ENCODE measurements around the gene SLC36A4. TPM values are rescaled to one million over a fixed set of nuclear protein-coding genes. Genes with fewer than 3 reads are reported as not detected.

The SLC36A4 gene
- total RNA-seq, 5 donors from 2014 or later (not counting 1 experiment from before 2014, with no cell fraction given): 13.3 to 21.8 (median 14.6) TPM

DNA sequence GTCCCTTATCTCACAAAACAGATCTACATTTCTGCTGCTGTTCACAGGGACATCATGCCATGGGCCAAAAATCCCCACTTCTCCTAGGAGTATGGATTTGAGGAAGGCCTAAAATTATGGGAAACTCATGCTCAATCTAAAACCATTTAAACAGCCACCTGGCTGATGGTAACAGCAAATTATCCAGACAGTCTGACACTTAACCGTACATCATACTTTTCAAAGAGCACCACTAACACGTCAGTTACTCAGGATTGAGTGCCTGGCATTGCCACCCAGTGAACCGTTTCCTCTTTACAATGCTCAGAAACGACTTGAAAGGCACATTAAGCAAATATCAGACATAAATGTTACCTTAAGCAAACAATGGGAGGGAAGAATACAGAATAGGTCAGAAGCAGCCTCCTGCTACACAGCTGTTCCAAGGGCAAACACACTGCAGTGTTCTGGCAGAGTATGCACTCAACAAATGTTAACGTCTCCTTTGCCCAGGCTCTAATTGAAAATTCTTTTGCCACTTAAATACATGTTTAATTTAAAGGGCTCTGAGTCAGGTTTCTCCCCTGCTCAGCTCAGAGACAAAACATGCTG, 18.8 kb upstream of the SLC36A4 start:
- Mint-ChIP-seq H3K27ac (no peak overlapping the region), H3K27me3 (peaks cover 10 to 11% of the 10 kb centered on the region in 2 donors), H3K36me3 (no peaks in the 10 kb centered on the region), H3K9me3 (no peaks in the 10 kb centered on the region), H3K4me1 (no peaks in the 10 kb centered on the region), H3K4me3 (no peak overlapping the region)
- POLR2A ChIA-PET: no interaction called here
- no peaks in the 10 kb centered on the region for H3K4me1 ChIP-seq (ENCODE audit: control insufficient read depth in 1 of 2, extremely low read depth in 1 of 2, insufficient read depth in 2 of 2, low read length in 2 of 2)
- H3K9me3 ChIP-seq: no peaks in the 10 kb centered on the region
- no peak for ATAC-seq (replicated peaks in 1 of 4)
- DNase-seq: no peak
- CTCF ChIA-PET: no interaction called here
- no peak overlapping the region for H3K4me3 ChIP-seq (ENCODE audit: control insufficient read depth in 1 of 2, extremely low read depth in 1 of 2, low read length in 1 of 2)
- WGBS (ENCODE audit: insufficient coverage): 71% methylated on average over 1 of the region's 5 CpGs
- no peak overlapping the region for H3K27ac ChIP-seq (ENCODE audit: low read length)
- no peaks in the 10 kb centered on the region for H3K36me3 ChIP-seq (ENCODE audit: control insufficient read depth in 2 of 2, extremely low read depth in 1 of 2, insufficient read depth in 1 of 2, low read length in 1 of 2)
- peaks cover 0 to 10% of the 10 kb centered on the region in 2 experiments for H3K27me3 ChIP-seq (replicated peaks in 1 of 2; ENCODE audit: control insufficient read depth in 2 of 2, extremely low read depth in 1 of 2, insufficient read depth in 2 of 2, low read length in 1 of 2)

DNA sequence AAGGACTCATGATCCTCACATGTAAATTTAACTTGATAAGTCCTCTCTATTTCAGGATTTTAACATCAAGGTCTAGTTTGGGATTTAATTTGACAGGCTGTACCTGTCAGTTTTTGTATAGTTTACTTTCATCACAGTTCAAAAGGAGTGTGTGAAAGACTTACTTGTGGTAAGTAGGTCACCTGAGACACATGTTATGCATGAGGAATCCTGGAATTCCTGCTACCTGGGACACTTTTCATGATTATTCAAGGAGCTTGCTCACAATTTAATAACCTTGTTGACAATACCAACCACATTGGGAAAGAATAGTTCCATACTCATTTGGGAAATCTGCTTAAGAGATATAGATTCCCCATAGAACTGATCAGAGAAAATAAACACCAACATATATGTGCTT, 15.8 kb upstream of the SLC36A4 start:
- no peak overlapping the region for H3K27ac ChIP-seq (ENCODE audit: low read length)
- peaks cover 3% of the 10 kb centered on the region for H3K36me3 Mint-ChIP-seq
- DNase-seq (no peak), ATAC-seq (replicated peaks in 1 of 4) (no peak)
- POLR2A ChIA-PET: no interaction called here
- H3K27me3 ChIP-seq (replicated peaks in 1 of 2; ENCODE audit: control insufficient read depth in 2 of 2, extremely low read depth in 1 of 2, insufficient read depth in 2 of 2, low read length in 1 of 2): peaks cover 0 to 3% of the 10 kb centered on the region in 2 experiments
- no peaks in the 10 kb centered on the region for H3K36me3 ChIP-seq (ENCODE audit: control insufficient read depth in 2 of 2, extremely low read depth in 1 of 2, insufficient read depth in 1 of 2, low read length in 1 of 2)
- no peaks in the 10 kb centered on the region for H3K4me1 ChIP-seq (ENCODE audit: control insufficient read depth in 1 of 2, extremely low read depth in 1 of 2, insufficient read depth in 2 of 2, low read length in 2 of 2)
- CTCF ChIA-PET: interaction anchor here in 1 of 2 donors (0.7 kb wide), 1 partner anchor 717 kb away, joined by 3 read pairs; no protein-coding TSS in a partner anchor
- H3K27me3 Mint-ChIP-seq: peaks cover 10% of the 10 kb centered on the region in 2 donors
- no peak overlapping the region for H3K27ac Mint-ChIP-seq
- H3K4me1 Mint-ChIP-seq: no peaks in the 10 kb centered on the region
- H3K9me3 ChIP-seq: no peaks in the 10 kb centered on the region
- no peak overlapping the region for H3K4me3 Mint-ChIP-seq
- H3K9me3 Mint-ChIP-seq: peaks cover 4 to 5% (median 4%) of the 10 kb centered on the region in 3 donors
- no peak overlapping the region for H3K4me3 ChIP-seq (ENCODE audit: control insufficient read depth in 1 of 2, extremely low read depth in 1 of 2, low read length in 1 of 2)

DNA sequence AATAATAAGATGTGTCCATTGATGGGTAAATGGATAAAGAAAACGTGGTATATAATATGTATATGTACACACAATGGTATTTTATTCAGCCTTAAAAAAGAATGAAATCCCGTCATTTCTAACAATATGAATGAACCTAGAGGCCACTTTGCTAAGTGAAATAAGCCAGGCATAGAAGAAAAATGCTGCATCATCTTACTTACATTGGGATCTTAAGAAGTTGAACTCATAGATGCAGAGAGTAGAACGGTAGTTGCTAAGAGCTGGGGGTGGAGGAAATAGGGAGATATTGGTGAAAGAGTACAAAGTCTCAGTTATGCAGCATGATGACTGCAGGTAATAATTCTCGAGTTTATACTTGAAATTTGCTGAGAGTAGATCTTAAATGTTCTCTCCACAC, 14.3 kb upstream of the SLC36A4 start:
- WGBS (ENCODE audit: insufficient coverage): 60% methylated on average over 1 of the region's 4 CpGs
- POLR2A ChIA-PET: interaction anchor here in 1 of 2 donors (0.6 kb wide), 1 partner anchor 30 kb away, joined by 3 read pairs; no protein-coding TSS in a partner anchor
- Mint-ChIP-seq H3K27ac (no peak overlapping the region), H3K27me3 (peaks cover 9 to 10% of the 10 kb centered on the region in 2 donors), H3K9me3 (peaks cover 7 to 9% (median 9%) of the 10 kb centered on the region in 3 donors), H3K36me3 (peaks cover 4% of the 10 kb centered on the region), H3K4me1 (no peaks in the 10 kb centered on the region), H3K4me3 (no peak overlapping the region)
- DNase-seq (no peak), ATAC-seq (replicated peaks in 1 of 4) (no peak)
- H3K4me3 ChIP-seq (ENCODE audit: control insufficient read depth in 1 of 2, extremely low read depth in 1 of 2, low read length in 1 of 2): no peak overlapping the region
- H3K27ac ChIP-seq (ENCODE audit: low read length): no peak overlapping the region
- no peaks in the 10 kb centered on the region for H3K4me1 ChIP-seq (ENCODE audit: control insufficient read depth in 1 of 2, extremely low read depth in 1 of 2, insufficient read depth in 2 of 2, low read length in 2 of 2)
- H3K36me3 ChIP-seq (ENCODE audit: control insufficient read depth in 2 of 2, extremely low read depth in 1 of 2, insufficient read depth in 1 of 2, low read length in 1 of 2): no peaks in the 10 kb centered on the region
- CTCF ChIA-PET: no interaction called here
- peaks cover 0 to 3% of the 10 kb centered on the region in 2 experiments for H3K27me3 ChIP-seq (replicated peaks in 1 of 2; ENCODE audit: control insufficient read depth in 2 of 2, extremely low read depth in 1 of 2, insufficient read depth in 2 of 2, low read length in 1 of 2)
- no peaks in the 10 kb centered on the region for H3K9me3 ChIP-seq

DNA sequence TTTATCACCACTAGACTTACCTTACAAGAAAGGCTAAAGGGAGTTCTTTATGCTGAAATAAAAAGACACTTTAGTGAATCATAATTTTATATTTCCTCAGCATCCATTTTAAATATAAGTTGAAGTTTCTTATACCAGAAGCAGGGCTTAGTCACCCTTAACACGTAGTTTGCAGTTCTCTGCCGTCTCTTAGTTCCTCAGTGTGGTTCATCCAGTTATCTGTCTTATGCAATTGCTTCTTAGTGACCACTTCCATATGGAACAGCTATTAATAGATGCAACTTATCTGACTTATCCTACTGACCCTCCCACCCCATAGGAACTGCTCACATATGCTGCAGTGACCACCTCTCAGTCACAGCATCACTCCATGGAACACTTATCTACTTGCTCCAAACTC, 11.7 kb upstream of the SLC36A4 start:
- POLR2A ChIA-PET: no interaction called here
- no peak overlapping the region for H3K4me3 ChIP-seq (ENCODE audit: control insufficient read depth in 1 of 2, extremely low read depth in 1 of 2, low read length in 1 of 2)
- no peak for DNase-seq
- H3K4me1 ChIP-seq (ENCODE audit: control insufficient read depth in 1 of 2, extremely low read depth in 1 of 2, insufficient read depth in 2 of 2, low read length in 2 of 2): no peaks in the 10 kb centered on the region
- Mint-ChIP-seq H3K27ac (no peak overlapping the region), H3K36me3 (peaks cover 4% of the 10 kb centered on the region), H3K4me3 (no peak overlapping the region), H3K27me3 (peaks cover 21 to 27% of the 10 kb centered on the region in 2 donors), H3K9me3 (peaks cover 7 to 9% (median 9%) of the 10 kb centered on the region in 3 donors), H3K4me1 (no peaks in the 10 kb centered on the region)
- WGBS (ENCODE audit: insufficient coverage): 83% methylated on average over 2 of the region's 2 CpGs
- peaks cover 0 to 6% of the 10 kb centered on the region in 2 experiments for H3K27me3 ChIP-seq (replicated peaks in 1 of 2; ENCODE audit: control insufficient read depth in 2 of 2, extremely low read depth in 1 of 2, insufficient read depth in 2 of 2, low read length in 1 of 2)
- no peaks in the 10 kb centered on the region for H3K9me3 ChIP-seq
- no peak for ATAC-seq (replicated peaks in 1 of 4)
- CTCF ChIA-PET: no interaction called here
- no peaks in the 10 kb centered on the region for H3K36me3 ChIP-seq (ENCODE audit: control insufficient read depth in 2 of 2, extremely low read depth in 1 of 2, insufficient read depth in 1 of 2, low read length in 1 of 2)
- H3K27ac ChIP-seq (ENCODE audit: low read length): no peak overlapping the region

DNA sequence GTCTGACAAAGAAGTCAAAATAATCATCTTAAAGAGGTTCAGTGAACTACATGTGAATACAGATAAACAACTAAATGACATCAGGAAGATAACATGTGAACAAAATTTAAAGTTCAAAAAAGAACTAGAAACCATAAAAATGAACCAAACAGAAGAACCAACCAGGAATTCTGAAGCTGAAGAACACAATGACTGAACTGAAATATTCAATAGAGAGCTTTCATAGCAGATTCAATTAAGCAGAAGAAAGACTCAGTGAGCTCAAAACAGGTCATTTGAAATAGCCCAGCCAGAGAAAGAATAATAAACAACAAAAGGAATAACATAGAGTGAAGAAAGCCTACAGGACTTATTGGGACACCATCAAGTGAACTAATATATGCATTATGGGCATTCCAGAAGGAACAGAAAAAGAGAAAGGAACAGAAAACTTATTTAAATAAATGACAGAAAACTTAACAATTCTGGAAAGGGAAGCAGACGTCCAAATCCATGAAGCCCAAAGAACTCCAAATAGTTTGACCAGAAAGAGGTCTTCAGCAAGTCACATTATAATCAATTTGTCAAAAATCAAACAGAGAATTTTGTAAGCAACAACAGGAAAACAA, 11.0 kb upstream of the SLC36A4 start:
- no peak overlapping the region for H3K27ac Mint-ChIP-seq
- no peak overlapping the region for H3K4me3 ChIP-seq (ENCODE audit: control insufficient read depth in 1 of 2, extremely low read depth in 1 of 2, low read length in 1 of 2)
- WGBS (ENCODE audit: insufficient coverage): no CpG with 5 or more reads among the region's 1 CpG
- DNase-seq (no peak), ATAC-seq (replicated peaks in 1 of 4) (no peak)
- ChIA-PET CTCF (no interaction called here), POLR2A (no interaction called here)
- H3K36me3 ChIP-seq (ENCODE audit: control insufficient read depth in 2 of 2, extremely low read depth in 1 of 2, insufficient read depth in 1 of 2, low read length in 1 of 2): no peaks in the 10 kb centered on the region
- H3K9me3 Mint-ChIP-seq: peaks cover 7 to 9% (median 9%) of the 10 kb centered on the region in 3 donors
- no peak overlapping the region for H3K4me3 Mint-ChIP-seq
- no peaks in the 10 kb centered on the region for H3K9me3 ChIP-seq
- H3K27me3 ChIP-seq (replicated peaks in 1 of 2; ENCODE audit: control insufficient read depth in 2 of 2, extremely low read depth in 1 of 2, insufficient read depth in 2 of 2, low read length in 1 of 2): peaks cover 0 to 6% of the 10 kb centered on the region in 2 experiments
- no peaks in the 10 kb centered on the region for H3K4me1 Mint-ChIP-seq
- H3K27me3 Mint-ChIP-seq: peaks cover 21 to 27% of the 10 kb centered on the region in 2 donors
- H3K36me3 Mint-ChIP-seq: peaks cover 4% of the 10 kb centered on the region
- no peaks in the 10 kb centered on the region for H3K4me1 ChIP-seq (ENCODE audit: control insufficient read depth in 1 of 2, extremely low read depth in 1 of 2, insufficient read depth in 2 of 2, low read length in 2 of 2)
- H3K27ac ChIP-seq (ENCODE audit: low read length): no peak overlapping the region

DNA sequence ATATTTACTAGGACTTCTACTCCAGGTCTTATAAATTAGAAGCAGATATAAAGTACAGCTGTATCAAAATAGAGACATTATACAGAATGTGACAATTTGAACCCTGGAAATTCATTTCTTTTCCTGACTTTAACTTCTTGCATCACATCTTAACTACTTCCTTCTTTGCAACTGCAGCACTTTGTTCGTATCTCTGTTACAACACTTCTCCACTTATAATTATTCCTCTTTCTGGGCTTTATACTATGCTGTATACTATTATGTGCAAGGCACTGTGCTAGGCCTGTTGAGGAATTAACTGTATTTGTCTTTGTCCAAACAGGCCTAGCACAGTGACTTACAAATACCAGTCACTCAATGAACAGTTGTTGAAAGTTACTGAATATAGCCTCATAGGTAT, 1.8 kb upstream of the SLC36A4 start:
- POLR2A ChIA-PET: no interaction called here
- no peaks in the 10 kb centered on the region for H3K36me3 Mint-ChIP-seq
- peaks cover 5 to 8% of the 10 kb centered on the region in 2 donors for H3K27me3 Mint-ChIP-seq
- Histone ChIP-seq H3K36me3 (ENCODE audit: control insufficient read depth in 2 of 2, extremely low read depth in 1 of 2, insufficient read depth in 1 of 2, low read length in 1 of 2) (no peaks in the 10 kb centered on the region), H3K4me3 (ENCODE audit: control insufficient read depth in 1 of 2, extremely low read depth in 1 of 2, low read length in 1 of 2) (no peak overlapping the region), H3K4me1 (ENCODE audit: control insufficient read depth in 1 of 2, extremely low read depth in 1 of 2, insufficient read depth in 2 of 2, low read length in 2 of 2) (peaks cover 5 to 8% of the 10 kb centered on the region in 2 experiments), H3K9me3 (no peaks in the 10 kb centered on the region), H3K27ac (ENCODE audit: low read length) (no peak overlapping the region), H3K27me3 (replicated peaks in 1 of 2; ENCODE audit: control insufficient read depth in 2 of 2, extremely low read depth in 1 of 2, insufficient read depth in 2 of 2, low read length in 1 of 2) (no peaks in the 10 kb centered on the region)
- H3K4me1 Mint-ChIP-seq: peaks cover 14 to 25% (median 18%) of the 10 kb centered on the region in 3 donors
- no peak for DNase-seq
- CTCF ChIA-PET: no interaction called here
- no peaks in the 10 kb centered on the region for H3K9me3 Mint-ChIP-seq
- WGBS (ENCODE audit: insufficient coverage): no CpG with 5 or more reads among the region's 1 CpG
- H3K27ac Mint-ChIP-seq: no peak overlapping the region
- ATAC-seq (replicated peaks in 1 of 4): no peak
- H3K4me3 Mint-ChIP-seq: peak overlapping the region in 1 of 3 donors; percentile 25
